Thyroid gland (tissue), 4 donors: ENCODE measurements around the gene PCDHA11.

ENCODE experiments used
- CTCF ChIP-seq, 6 experiments: fragments of 200-600 bp in 3 of 6; fragments of 450-650 bp in 3 of 6; sonication (generic) in 3 of 6; IDR thresholded peaks; one replicate each; pipeline ENCODE4 v1.5.1; 2016 to 2019; ENCODE audit warnings: antibody characterized with exemption in 6 of 6, mild to moderate bottlenecking in 2 of 6, inconsistent platforms in 1 of 6, moderate library complexity in 1 of 6
- POLR2A ChIP-seq, 2 donors: fragments of 450-650 bp; IDR thresholded peaks; one replicate each; pipeline ENCODE4 v1.6.1; 2017; ENCODE audit warnings: antibody characterized with exemption in 2 of 2, mild to moderate bottlenecking in 2 of 2, moderate library complexity in 1 of 2

GRCh38 chr5:140828362-140828737, 40.4 kb upstream of the PCDHA11 start:
- no peak for TF ChIP-seq CTCF (IDR thresholded peaks at IDR 0.05)
- TF ChIP-seq POLR2A (IDR thresholded peaks at IDR 0.05): no peak
